GM18505 (cell line): ENCODE results near the gene SLC25A29.
"Not testable (repeated sequence)": the region's sequence is repeated elsewhere in the genome, so short reads cannot be mapped to it uniquely, and the experiment has no call there.

Source experiments
- ATAC-seq: cut with Tn5 transposase; IDR thresholded peaks from one replicate; pipeline ENCODE4 v1.9.1; 2021; ENCODE audit not compliant: unreplicated experiment
- POLR2A ChIP-seq: IDR thresholded peaks from 4 replicates; pipeline ENCODE4 v1.6.1; 2011; ENCODE audit warnings: borderline replicate concordance; ENCODE audit not compliant: insufficient read depth, insufficient read length; ENCODE audit errors: extremely low read depth

SLC25A29 gene

GRCh38 chr14:100312877-100313400, 6.7 kb upstream of the SLC25A29 start:
- no peak for ATAC-seq

GRCh38 chr14:100312110-100312876, 6.0 kb upstream of the SLC25A29 start:
- not testable (repeated sequence) for ATAC-seq

More at GRCh38 chr14:100312877-100313400, 6.7 kb upstream of the SLC25A29 start:
- TF ChIP-seq POLR2A = no peak

- ATAC-seq = no peak
- no peak for TF ChIP-seq POLR2A
Measured at GRCh38 chr14:100309028-100309737, 2.9 kb upstream of the SLC25A29 start.

- not testable (repeated sequence) for ATAC-seq
Measured at GRCh38 chr14:100308427-100308792, 2.2 kb upstream of the SLC25A29 start.

GRCh38 chr14:100307766-100308426, 1.7 kb upstream of the SLC25A29 start:
- no peak for TF ChIP-seq POLR2A
- no peak for ATAC-seq

GRCh38 chr14:100306998-100307765, 938 bp upstream of the SLC25A29 start:
- no peak for TF ChIP-seq POLR2A
- no peak for ATAC-seq

- ATAC-seq = no peak
- TF ChIP-seq POLR2A = no peak
Measured at GRCh38 chr14:100305324-100306100, 732 bp downstream of the SLC25A29 start.

- ATAC-seq = no peak
- no peak for TF ChIP-seq POLR2A
Measured at GRCh38 chr14:100304825-100305323, 1.4 kb downstream of the SLC25A29 start.

GRCh38 chr14:100303925-100304324, 2.3 kb downstream of the SLC25A29 start:
- TF ChIP-seq POLR2A = no peak

GRCh38 chr14:100303179-100303578, 3.1 kb downstream of the SLC25A29 start:
- no peak for ATAC-seq

More at GRCh38 chr14:100303925-100304324, 2.3 kb downstream of the SLC25A29 start:
- no peak for ATAC-seq

GRCh38 chr14:100302616-100303015, 3.6 kb downstream of the SLC25A29 start:
- TF ChIP-seq POLR2A = no peak
- no peak for ATAC-seq

More at GRCh38 chr14:100303179-100303578, 3.1 kb downstream of the SLC25A29 start:
- no peak for TF ChIP-seq POLR2A

- ATAC-seq = no peak
- no peak for TF ChIP-seq POLR2A
Measured at GRCh38 chr14:100299238-100299560, 7.0 kb downstream of the SLC25A29 start.
